ENCODE measurements around the gene HIVEP3.
A peak's percentile ranks its signal among the peaks of the same experiment; 100 is the strongest.

Gene HIVEP3

DNA sequence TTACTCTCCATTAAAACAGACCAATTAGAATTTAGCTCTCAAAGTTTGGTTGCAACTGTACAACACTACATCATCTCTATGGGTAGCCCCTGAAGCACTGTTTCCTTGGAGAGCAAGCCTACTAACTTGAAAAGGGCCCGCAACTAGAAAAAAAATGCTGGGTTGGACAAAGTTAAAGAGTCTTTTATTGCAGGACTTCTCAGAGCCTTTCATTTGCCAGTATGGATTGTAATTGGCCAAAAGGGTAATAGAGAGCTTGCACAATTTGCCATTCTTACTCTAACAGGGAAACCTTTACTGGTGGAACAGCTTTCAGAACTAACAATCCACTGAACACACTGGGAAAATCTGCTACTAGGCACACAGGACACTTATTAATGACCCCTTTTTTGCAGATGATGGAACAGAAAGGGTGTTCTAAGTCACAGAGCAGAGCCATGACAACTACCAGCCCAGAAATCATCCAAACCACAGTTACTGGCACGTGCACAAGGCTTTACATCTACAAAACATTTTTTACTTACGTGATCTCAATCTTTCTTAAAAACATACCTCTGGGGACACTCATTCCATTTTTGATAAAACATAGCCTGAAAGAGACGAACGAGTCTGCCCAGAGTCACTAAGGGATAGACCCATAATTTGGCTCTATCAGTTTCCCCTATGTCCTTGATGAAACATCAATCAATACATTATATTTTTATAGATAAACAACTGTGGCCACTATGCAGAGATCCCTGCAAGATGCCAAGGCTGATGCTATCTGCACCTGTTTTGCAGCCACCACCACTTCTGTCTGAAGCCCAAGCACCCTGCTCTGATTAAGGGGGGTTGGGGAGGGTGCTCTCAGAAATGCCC is 257.9 kb downstream of the HIVEP3 start:
- peak overlapping the region; percentile 16 for H3K4me3 ChIP-seq (ENCODE audit: low read length)
- H3K36me3 ChIP-seq (ENCODE audit: control insufficient read depth, insufficient read depth, low read length): no peaks in the 10 kb centered on the region
- peaks cover 8% of the 10 kb centered on the region for H3K4me1 ChIP-seq (ENCODE audit: control insufficient read depth, insufficient read depth, low read length)
- H3K9ac ChIP-seq (ENCODE audit: low read length): no peak overlapping the region
- no peaks in the 10 kb centered on the region for H3K9me3 ChIP-seq (ENCODE audit: control insufficient read depth, low read length)
- H3K27me3 ChIP-seq (ENCODE audit: control insufficient read depth, insufficient read depth, low read length): peaks cover 14% of the 10 kb centered on the region

- Histone ChIP-seq H3K4me1 (ENCODE audit: control insufficient read depth, insufficient read depth, low read length) (peaks cover 8% of the 10 kb centered on the region), H3K4me3 (ENCODE audit: low read length) (no peak overlapping the region), H3K9ac (ENCODE audit: low read length) (no peak overlapping the region), H3K27me3 (ENCODE audit: control insufficient read depth, insufficient read depth, low read length) (peaks cover 14% of the 10 kb centered on the region), H3K36me3 (ENCODE audit: control insufficient read depth, insufficient read depth, low read length) (no peaks in the 10 kb centered on the region), H3K9me3 (ENCODE audit: control insufficient read depth, low read length) (no peaks in the 10 kb centered on the region)
Measured at GRCh38 chr1:41659903-41660302, 258.8 kb downstream of the HIVEP3 start.

DNA sequence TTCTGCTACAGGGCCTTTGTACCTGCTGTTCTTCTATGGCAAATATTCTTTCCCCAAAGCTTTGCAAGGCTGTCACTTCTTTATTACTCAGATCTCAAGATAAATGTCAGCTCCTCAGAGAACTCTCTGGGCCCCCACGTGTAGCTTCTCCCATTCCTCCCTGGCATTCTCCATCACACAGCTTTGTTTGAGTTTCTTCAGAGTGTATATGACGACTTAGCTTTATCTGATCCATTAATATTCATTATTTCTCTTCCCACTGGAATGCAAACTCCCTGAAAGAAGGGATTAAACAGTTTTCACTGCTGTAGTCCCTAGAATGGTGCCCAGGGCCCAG is 259.6 kb downstream of the HIVEP3 start:
- Histone ChIP-seq H3K9ac (ENCODE audit: low read length) (no peak overlapping the region), H3K27me3 (ENCODE audit: control insufficient read depth, insufficient read depth, low read length) (peaks cover 14% of the 10 kb centered on the region), H3K4me3 (ENCODE audit: low read length) (no peak overlapping the region), H3K9me3 (ENCODE audit: control insufficient read depth, low read length) (no peaks in the 10 kb centered on the region), H3K4me1 (ENCODE audit: control insufficient read depth, insufficient read depth, low read length) (peaks cover 8% of the 10 kb centered on the region), H3K36me3 (ENCODE audit: control insufficient read depth, insufficient read depth, low read length) (no peaks in the 10 kb centered on the region)

- Histone ChIP-seq H3K9me3 (ENCODE audit: control insufficient read depth, low read length) (no peaks in the 10 kb centered on the region), H3K27me3 (ENCODE audit: control insufficient read depth, insufficient read depth, low read length) (peaks cover 14% of the 10 kb centered on the region), H3K4me1 (ENCODE audit: control insufficient read depth, insufficient read depth, low read length) (peaks cover 8% of the 10 kb centered on the region), H3K36me3 (ENCODE audit: control insufficient read depth, insufficient read depth, low read length) (no peaks in the 10 kb centered on the region), H3K4me3 (ENCODE audit: low read length) (no peak overlapping the region), H3K9ac (ENCODE audit: low read length) (no peak overlapping the region)
Measured at GRCh38 chr1:41658431-41659158, 260.1 kb downstream of the HIVEP3 start.

DNA sequence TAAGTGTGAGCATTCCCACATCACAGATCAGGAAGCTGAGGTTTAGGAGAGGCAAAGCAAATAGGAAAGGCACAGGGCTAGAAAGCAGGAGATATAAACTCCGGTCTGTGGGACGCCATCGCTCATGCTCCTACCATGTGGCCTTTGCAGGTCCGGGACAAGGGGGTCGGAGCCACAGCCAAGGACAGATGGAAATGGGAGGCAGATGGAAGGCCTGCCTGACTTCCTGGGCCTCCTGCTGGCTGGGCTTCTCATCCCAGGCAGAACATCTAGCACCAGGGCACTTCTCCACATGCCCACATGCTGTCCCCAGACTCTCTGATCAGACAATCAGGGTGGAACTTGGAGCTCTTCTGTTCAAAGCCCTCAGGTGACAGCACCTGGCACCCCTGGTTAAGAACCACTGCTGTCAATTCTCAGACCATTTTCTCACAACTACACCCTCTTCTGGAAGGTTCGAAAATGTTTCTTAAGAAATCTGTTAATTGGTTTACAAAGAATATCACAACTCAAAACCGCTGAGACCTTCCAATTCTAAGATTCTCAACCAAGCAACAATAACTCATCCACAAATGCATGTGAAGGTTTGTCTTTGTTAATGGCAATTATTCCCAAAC is 260.9 kb downstream of the HIVEP3 start:
- Histone ChIP-seq H3K27me3 (ENCODE audit: control insufficient read depth, insufficient read depth, low read length) (peaks cover 14% of the 10 kb centered on the region), H3K4me3 (ENCODE audit: low read length) (no peak overlapping the region), H3K9me3 (ENCODE audit: control insufficient read depth, low read length) (no peaks in the 10 kb centered on the region), H3K36me3 (ENCODE audit: control insufficient read depth, insufficient read depth, low read length) (no peaks in the 10 kb centered on the region), H3K4me1 (ENCODE audit: control insufficient read depth, insufficient read depth, low read length) (peaks cover 8% of the 10 kb centered on the region), H3K9ac (ENCODE audit: low read length) (no peak overlapping the region)

GRCh38 chr1:41656825-41657500 is 261.8 kb downstream of the HIVEP3 start:
- Histone ChIP-seq H3K9ac (ENCODE audit: low read length) (no peak overlapping the region), H3K4me3 (ENCODE audit: low read length) (no peak overlapping the region), H3K36me3 (ENCODE audit: control insufficient read depth, insufficient read depth, low read length) (no peaks in the 10 kb centered on the region), H3K27me3 (ENCODE audit: control insufficient read depth, insufficient read depth, low read length) (peaks cover 14% of the 10 kb centered on the region), H3K4me1 (ENCODE audit: control insufficient read depth, insufficient read depth, low read length) (peaks cover 8% of the 10 kb centered on the region), H3K9me3 (ENCODE audit: control insufficient read depth, low read length) (no peaks in the 10 kb centered on the region)

DNA sequence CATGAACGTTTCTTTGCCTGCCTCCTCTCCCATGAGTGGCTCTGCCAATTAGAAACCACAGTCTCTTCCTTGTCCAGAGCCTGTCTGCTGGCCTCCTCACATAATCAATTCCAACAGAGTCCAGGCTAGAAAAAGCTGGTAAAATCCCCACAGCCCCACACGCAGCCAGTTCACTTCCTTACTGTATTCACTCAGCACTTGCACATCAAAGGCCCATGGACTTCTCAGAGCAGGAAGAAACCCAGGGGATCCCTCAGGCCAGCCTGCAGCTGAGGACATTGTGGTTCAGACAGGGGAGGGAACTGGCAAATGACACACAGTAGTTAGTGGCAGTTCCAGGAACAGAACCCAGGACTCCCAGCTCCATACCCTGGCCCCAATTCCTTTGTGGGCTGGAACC is 262.7 kb downstream of the HIVEP3 start:
- H3K4me1 ChIP-seq (ENCODE audit: control insufficient read depth, insufficient read depth, low read length): peaks cover under 1% of the 10 kb centered on the region
- H3K9me3 ChIP-seq (ENCODE audit: control insufficient read depth, low read length): no peaks in the 10 kb centered on the region

DNA sequence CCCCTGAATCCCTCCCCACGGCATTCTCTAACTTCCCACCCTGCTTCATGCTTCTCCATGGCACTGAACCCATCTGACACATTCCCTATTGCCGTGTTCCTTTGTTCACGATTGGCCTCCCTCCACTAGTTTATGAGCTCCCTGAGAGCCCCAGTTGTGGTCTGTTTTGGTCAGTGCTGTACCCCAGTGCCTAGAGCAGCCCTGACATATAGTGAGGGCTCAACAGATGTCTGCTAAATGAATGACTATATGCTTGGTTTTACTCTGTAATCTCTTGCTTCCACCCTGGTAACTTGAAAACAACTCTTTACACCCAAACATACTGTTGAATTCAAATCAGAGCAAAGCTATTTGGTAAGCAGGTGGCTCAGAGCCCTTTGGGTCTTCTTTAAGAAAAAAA is 263.1 kb downstream of the HIVEP3 start:
- Histone ChIP-seq H3K36me3 (ENCODE audit: control insufficient read depth, insufficient read depth, low read length) (no peaks in the 10 kb centered on the region), H3K27me3 (ENCODE audit: control insufficient read depth, insufficient read depth, low read length) (peaks cover 4% of the 10 kb centered on the region), H3K9ac (ENCODE audit: low read length) (no peak overlapping the region), H3K4me3 (ENCODE audit: low read length) (no peak overlapping the region), H3K9me3 (ENCODE audit: control insufficient read depth, low read length) (no peaks in the 10 kb centered on the region), H3K4me1 (ENCODE audit: control insufficient read depth, insufficient read depth, low read length) (no peaks in the 10 kb centered on the region)

More for the DNA sequence above, 262.7 kb downstream of the HIVEP3 start:
- H3K4me3 ChIP-seq (ENCODE audit: low read length): no peak overlapping the region
- H3K9ac ChIP-seq (ENCODE audit: low read length): no peak overlapping the region
- H3K27me3 ChIP-seq (ENCODE audit: control insufficient read depth, insufficient read depth, low read length): peaks cover 7% of the 10 kb centered on the region
- H3K36me3 ChIP-seq (ENCODE audit: control insufficient read depth, insufficient read depth, low read length): no peaks in the 10 kb centered on the region

DNA sequence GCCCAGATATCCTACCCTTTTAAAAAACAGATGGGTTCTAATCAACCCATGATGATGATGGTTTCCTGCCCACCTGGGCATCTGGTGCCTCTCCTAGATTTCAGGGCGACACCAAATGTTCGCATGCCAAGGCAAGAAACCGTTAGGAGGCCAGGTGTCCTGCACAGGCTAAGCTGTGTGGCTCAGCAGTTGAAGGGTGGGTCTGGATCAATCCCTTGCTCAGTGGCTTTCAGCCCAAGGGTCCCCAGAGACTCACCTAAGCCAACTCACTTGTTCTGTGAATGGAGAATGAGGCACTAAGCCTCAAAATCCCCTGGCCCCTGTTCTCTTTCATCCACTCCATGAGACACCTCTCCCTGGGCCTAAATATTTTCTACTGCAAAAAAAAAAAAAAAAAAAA is 265.1 kb downstream of the HIVEP3 start:
- H3K36me3 ChIP-seq (ENCODE audit: control insufficient read depth, insufficient read depth, low read length): no peaks in the 10 kb centered on the region

GRCh38 chr1:41652384-41653265 is 266.1 kb downstream of the HIVEP3 start:
- Histone ChIP-seq H3K36me3 (ENCODE audit: control insufficient read depth, insufficient read depth, low read length) (no peaks in the 10 kb centered on the region), H3K9me3 (ENCODE audit: control insufficient read depth, low read length) (no peaks in the 10 kb centered on the region), H3K4me3 (ENCODE audit: low read length) (no peak overlapping the region), H3K9ac (ENCODE audit: low read length) (no peak overlapping the region), H3K4me1 (ENCODE audit: control insufficient read depth, insufficient read depth, low read length) (no peaks in the 10 kb centered on the region), H3K27me3 (ENCODE audit: control insufficient read depth, insufficient read depth, low read length) (no peaks in the 10 kb centered on the region)

More for the DNA sequence above, 265.1 kb downstream of the HIVEP3 start:
- no peaks in the 10 kb centered on the region for H3K27me3 ChIP-seq (ENCODE audit: control insufficient read depth, insufficient read depth, low read length)
- H3K4me1 ChIP-seq (ENCODE audit: control insufficient read depth, insufficient read depth, low read length): no peaks in the 10 kb centered on the region
- no peaks in the 10 kb centered on the region for H3K9me3 ChIP-seq (ENCODE audit: control insufficient read depth, low read length)
- no peak overlapping the region for H3K4me3 ChIP-seq (ENCODE audit: low read length)
- H3K9ac ChIP-seq (ENCODE audit: low read length): no peak overlapping the region

All from mucosa of stomach (tissue), 1 donor.